Activated B cell treated with CpG ODN at 0.5 μM for 24 hours (primary cell): ENCODE data around the gene ENTPD1. TPM values are rescaled to one million over a fixed set of nuclear protein-coding genes. Genes with fewer than 3 reads are reported as not detected.
"Not testable (repeated sequence)": the region's sequence is repeated elsewhere in the genome, so short reads cannot be mapped to it uniquely, and the experiment has no call there.

Experiments used
- ATAC-seq: fragments of 200-7000 bp; cut with Tn5 transposase; one replicate; pipeline ENCODE4 v1.10.0; 2021; ENCODE audit warnings: low read depth, mild to moderate bottlenecking, moderate library complexity
- CTCF ChIA-PET: fragments of 350-600 bp; sonication (Branson Sonifier 250); formaldehyde crosslinking; loops from one replicate; lab custom pipeline; 2021; ENCODE audit warnings: antibody characterized with exemption; lab: Charles Lee
- POLR2A ChIA-PET: fragments of 350-600 bp; sonication (Branson Sonifier 250); formaldehyde crosslinking; loops from one replicate; lab custom pipeline; 2021; ENCODE audit warnings: antibody characterized with exemption; lab: Charles Lee
- DNase-seq: peaks from one replicate; pipeline ENCODE4 v3.0.0; 2022
- H3K27ac Mint-ChIP-seq: one replicate; pipeline ENCODE4 v1.8.0; 2020; ENCODE audit warnings: mixed read lengths
- H3K27me3 Mint-ChIP-seq: one replicate; pipeline ENCODE4 v1.8.0; 2021; ENCODE audit warnings: mixed read lengths
- H3K36me3 Mint-ChIP-seq: one replicate; pipeline ENCODE4 v1.8.0; 2021; ENCODE audit warnings: low read depth, mixed read lengths
- H3K4me1 Mint-ChIP-seq: one replicate; pipeline ENCODE4 v1.8.0; 2021; ENCODE audit warnings: mixed read lengths
- H3K4me3 Mint-ChIP-seq: one replicate; pipeline ENCODE4 v1.8.0; 2020; ENCODE audit warnings: mild to moderate bottlenecking, mixed read lengths
- H3K9me3 Mint-ChIP-seq: one replicate; pipeline ENCODE4 v1.8.0; 2020; ENCODE audit warnings: mixed read lengths
- CTCF ChIP-seq: fragments of 200-600 bp; IDR thresholded peaks from one replicate; pipeline ENCODE4 v1.8.0; 2022; ENCODE audit warnings: antibody characterized with exemption, mild to moderate bottlenecking
- intact Hi-C: fragments of 100-400 bp; cut with micrococcal nuclease; formaldehyde crosslinking; loops from one replicate; pipeline ENCODE4 v1.15.1; 2024
- total RNA-seq: library from RNA; stranded (reverse); gene quantifications from 2 replicates; pipeline ENCODE4 v1.2.3, GENCODE V29; 2022

ENTPD1 gene
- total RNA-seq, 1 donor from 2014 or later = 187 TPM

GRCh38 chr10:95880704-95881103 lies 124.7 kb downstream of the ENTPD1 start:
- Mint-ChIP-seq H3K27me3 (no peaks in the 10 kb centered on the region), H3K4me3 (no peak overlapping the region), H3K36me3 (peaks cover 14% of the 10 kb centered on the region), H3K9me3 (peaks cover 4% of the 10 kb centered on the region), H3K4me1 (peaks cover 6% of the 10 kb centered on the region), H3K27ac (no peak overlapping the region)
- DNase-seq (no peak), ATAC-seq (peak; percentile 31)
- no peak for TF ChIP-seq CTCF
- intact Hi-C loops = loop anchor here (2.0 kb wide), 1 partner anchor 14 kb away; no protein-coding TSS in a partner anchor
- ChIA-PET CTCF (no interaction called here), POLR2A (no interaction called here)

GRCh38 chr10:95881316-95881715 lies 125.4 kb downstream of the ENTPD1 start:
- TF ChIP-seq CTCF = no peak
- Mint-ChIP-seq H3K27me3 (no peaks in the 10 kb centered on the region), H3K4me1 (peaks cover 6% of the 10 kb centered on the region), H3K36me3 (peaks cover 11% of the 10 kb centered on the region), H3K27ac (no peak overlapping the region), H3K4me3 (no peak overlapping the region), H3K9me3 (peaks cover 4% of the 10 kb centered on the region)
- DNase-seq (no peak), ATAC-seq (no peak)
- intact Hi-C loops = loop anchor here (2.0 kb wide), 1 partner anchor 13 kb away; no protein-coding TSS in a partner anchor
- ChIA-PET POLR2A (no interaction called here), CTCF (no interaction called here)

DNA sequence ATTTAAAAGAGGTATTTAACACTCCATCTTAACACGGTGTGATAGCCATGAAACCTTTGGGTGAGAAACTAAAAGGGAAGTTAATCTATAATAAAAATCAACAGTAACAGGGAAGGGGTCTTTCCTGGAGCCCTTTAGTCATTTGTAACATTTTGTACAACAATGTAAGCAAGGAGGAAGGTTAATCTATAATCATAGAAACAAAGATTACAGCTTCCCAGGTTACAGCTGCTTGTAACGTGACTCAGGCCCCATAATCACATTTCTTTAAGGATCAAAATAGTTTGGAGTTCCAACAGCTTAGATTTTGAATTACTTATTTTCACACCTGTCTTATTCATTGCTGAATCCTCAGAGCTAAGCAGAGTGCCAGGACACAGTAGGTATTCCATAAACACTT lies 133.9 kb downstream of the ENTPD1 start:
- no peak for DNase-seq
- no peak overlapping the region for H3K27ac Mint-ChIP-seq
- no peaks in the 10 kb centered on the region for H3K27me3 Mint-ChIP-seq
- peaks cover 25% of the 10 kb centered on the region for H3K36me3 Mint-ChIP-seq
- no peak for TF ChIP-seq CTCF
- ChIA-PET POLR2A (no interaction called here), CTCF (interaction anchor here (1.2 kb wide), 1 partner anchor 196 kb away, joined by 3 read pairs; the partner anchor contains the start of gene TCTN3)
- intact Hi-C loops = no loop called here
- H3K4me1 Mint-ChIP-seq = peaks cover 8% of the 10 kb centered on the region
- H3K4me3 Mint-ChIP-seq = no peak overlapping the region
- H3K9me3 Mint-ChIP-seq = no peaks in the 10 kb centered on the region
- no peak for ATAC-seq

GRCh38 chr10:95896071-95896850 lies 140.3 kb downstream of the ENTPD1 start:
- no peaks in the 10 kb centered on the region for H3K27me3 Mint-ChIP-seq
- intact Hi-C loops = no loop called here
- peaks cover 18% of the 10 kb centered on the region for H3K4me1 Mint-ChIP-seq
- ChIA-PET POLR2A (no interaction called here), CTCF (interaction anchor here (1.0 kb wide), 1 partner anchor 31 kb away, joined by 4 read pairs; no protein-coding TSS in a partner anchor)
- ATAC-seq = peak; percentile 72
- no peaks in the 10 kb centered on the region for H3K9me3 Mint-ChIP-seq
- TF ChIP-seq CTCF = no peak
- no peak for DNase-seq
- peak overlapping the region; percentile 80 for H3K27ac Mint-ChIP-seq
- no peak overlapping the region for H3K4me3 Mint-ChIP-seq
- peaks cover 49% of the 10 kb centered on the region for H3K36me3 Mint-ChIP-seq

DNA sequence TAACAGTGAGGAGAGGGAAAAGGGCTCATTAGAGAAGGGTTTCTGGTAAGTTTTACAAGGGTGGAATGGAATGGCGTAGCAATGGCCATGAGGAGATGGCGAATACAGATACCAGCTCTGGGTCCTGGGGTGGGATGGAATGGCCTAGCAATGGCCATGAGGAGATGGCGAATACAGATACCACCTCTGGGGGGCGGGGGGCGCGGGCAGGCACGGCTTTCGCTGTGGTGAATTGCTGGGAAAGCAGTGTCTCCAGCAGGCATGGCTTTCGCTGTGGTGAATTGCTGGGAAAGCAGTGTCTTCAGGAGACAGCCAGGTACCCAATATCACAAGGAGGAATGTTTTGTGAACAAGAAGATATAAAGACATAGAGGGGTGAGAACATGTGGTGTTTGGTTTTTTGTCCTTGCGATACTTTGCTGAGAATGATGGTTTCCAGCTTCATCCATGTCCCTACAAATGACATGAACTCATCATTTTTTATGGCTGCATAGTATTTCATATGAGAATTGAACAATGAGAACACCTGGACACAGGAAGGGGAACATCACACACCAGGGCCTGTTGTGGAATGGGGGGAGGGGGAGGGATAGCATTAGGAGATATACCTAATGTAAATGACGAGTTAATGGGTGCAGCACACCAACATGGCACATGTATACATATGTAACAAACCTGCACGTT lies 150.1 kb downstream of the ENTPD1 start:
- POLR2A ChIA-PET = not testable (repeated sequence)

More for the DNA sequence above, 150.1 kb downstream of the ENTPD1 start:
- not testable (repeated sequence) for H3K4me3 Mint-ChIP-seq, H3K27ac Mint-ChIP-seq, H3K9me3 Mint-ChIP-seq, H3K27me3 Mint-ChIP-seq, ATAC-seq, DNase-seq
- CTCF ChIA-PET = interaction anchor here (1.7 kb wide), 1 partner anchor 111 kb away, joined by 5 read pairs; no protein-coding TSS in a partner anchor
- peaks cover 10% of the 10 kb centered on the region for H3K36me3 Mint-ChIP-seq
- peaks cover 11% of the 10 kb centered on the region for H3K4me1 Mint-ChIP-seq
- intact Hi-C loops = loop anchor here (5.0 kb wide), 1 partner anchor 136 kb away; the partner anchor contains the start of gene CCNJ
